HL-60/S4 treated with retinoic acid at 250 ng/mL for 4 days and 3 days (cell line): Measurements from ENCODE around the gene PRR13.
"Not testable (repeated sequence)": the region's sequence is repeated elsewhere in the genome, so short reads cannot be mapped to it uniquely, and the experiment has no call there.

Experiments used
- in situ Hi-C: fragments of 300-500 bp; cut with MboI; formaldehyde crosslinking; loops from 2 replicates; pipeline ENCODE4 v1.7.0; 2022; ENCODE audit warnings: low sequenced_read_pairs

The PRR13 gene, protein sequence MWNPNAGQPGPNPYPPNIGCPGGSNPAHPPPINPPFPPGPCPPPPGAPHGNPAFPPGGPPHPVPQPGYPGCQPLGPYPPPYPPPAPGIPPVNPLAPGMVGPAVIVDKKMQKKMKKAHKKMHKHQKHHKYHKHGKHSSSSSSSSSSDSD

DNA sequence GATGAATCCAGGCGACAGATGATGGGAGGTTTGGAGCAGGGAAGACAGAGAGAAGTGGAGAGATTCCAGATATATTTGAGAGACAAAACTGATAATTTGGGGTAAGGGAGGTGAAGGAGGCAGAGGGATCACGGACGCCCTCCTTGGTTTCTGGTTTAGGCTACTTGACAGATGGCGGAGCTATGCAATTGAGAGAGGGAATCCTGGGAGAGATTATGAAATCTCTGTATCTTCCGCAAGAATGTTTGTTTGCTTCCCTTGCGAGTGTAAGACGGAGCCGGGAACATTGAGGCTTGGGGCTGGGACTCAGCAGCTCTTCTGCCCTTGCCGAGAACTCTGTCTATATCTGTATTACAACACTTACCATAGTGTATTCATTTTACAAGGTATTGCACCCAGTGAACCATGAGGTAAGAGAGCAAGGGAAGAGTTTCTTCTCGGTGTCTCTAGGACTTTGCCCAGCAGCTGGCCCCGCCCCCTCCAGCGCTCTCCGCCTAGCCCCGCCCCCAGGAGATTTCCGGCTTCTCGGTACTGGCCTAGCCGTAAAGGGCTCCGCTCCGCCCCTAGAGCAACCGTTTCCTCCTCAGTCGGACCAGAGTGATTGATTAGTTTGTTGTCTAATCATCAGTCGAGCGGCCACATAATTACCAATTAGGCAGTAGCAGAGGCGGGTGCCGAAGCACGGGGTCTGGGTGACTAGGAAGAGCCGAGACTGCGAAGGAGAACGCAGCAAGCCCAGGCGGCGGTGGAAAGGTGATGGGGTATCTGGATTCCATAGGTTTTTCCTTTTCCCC is at the start of gene PRR13:
TSS of gene PRR13 (plus strand) at position 695 of the 794 bp plus-strand sequence. CDS start 981 bp downstream, outside the sequence.
- in situ Hi-C loops, result no loop called here

DNA sequence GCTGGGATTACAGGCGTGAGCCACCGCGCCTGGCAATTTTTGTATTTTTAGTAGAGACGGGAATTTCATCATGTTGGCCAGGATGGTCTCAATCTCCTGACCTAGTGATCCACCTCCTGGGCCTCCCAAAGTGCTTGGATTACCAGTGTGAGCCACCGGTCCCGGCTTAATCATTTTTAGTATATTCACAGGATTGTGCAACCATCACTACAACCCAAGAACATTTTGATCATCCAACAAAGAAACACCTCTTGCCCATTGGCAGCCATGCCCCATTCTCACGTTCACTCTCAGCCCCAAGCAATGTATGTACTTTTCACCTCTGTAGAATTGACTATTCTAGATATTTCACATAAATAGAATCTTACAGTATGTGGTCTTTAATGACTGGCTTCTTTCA is 41.6 kb upstream of the PRR13 start:
- in situ Hi-C loops, result no loop called here

DNA sequence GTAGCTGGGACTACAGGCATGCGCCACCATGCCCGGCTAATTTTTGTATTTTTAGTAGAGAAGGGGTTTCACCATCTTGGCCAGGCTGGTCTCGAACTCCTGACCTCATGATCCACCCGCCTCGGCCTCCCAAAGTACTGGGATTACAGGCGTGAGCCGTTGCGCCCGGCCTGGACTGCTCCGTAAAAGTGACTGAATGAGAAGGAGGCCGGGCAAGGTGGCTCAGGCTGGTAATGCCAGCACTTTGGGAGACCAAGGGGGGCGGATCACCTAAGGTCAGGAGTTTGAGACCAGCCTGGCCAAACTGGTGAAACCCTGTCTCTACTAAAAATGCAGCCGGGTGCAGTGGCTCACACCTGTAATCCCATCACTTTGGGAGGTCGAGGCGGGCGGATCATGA is 39.2 kb upstream of the PRR13 start:
- in situ Hi-C loops, result not testable (repeated sequence)

DNA sequence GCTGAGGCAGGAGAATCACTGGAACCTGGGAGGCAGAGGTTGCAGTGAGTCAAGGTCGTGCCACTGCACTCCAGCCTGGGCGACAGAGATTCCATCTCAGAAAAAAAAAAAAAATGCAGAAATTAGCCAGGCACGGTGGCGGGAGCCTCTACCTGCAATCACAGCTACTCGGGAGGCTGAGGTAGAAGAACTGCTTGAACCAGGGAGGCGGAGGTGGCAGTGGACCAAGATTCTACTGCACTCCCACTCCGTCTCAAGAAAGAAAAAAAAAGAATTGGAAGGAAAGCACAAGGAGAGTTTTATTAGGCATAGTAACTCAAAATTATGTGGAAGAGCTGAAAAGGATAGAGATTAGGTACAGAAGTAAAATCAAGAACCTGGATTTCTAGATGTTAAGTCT is 38.7 kb upstream of the PRR13 start:
- in situ Hi-C loops, result no loop called here

DNA sequence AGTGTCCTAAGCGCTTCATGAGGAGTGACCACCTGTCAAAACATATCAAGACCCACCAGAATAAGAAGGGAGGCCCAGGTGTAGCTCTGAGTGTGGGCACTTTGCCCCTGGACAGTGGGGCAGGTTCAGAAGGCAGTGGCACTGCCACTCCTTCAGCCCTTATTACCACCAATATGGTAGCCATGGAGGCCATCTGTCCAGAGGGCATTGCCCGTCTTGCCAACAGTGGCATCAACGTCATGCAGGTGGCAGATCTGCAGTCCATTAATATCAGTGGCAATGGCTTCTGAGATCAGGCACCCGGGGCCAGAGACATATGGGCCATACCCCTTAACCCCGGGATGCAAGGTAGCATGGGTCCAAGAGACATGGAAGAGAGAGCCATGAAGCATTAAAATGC is 30.6 kb upstream of the PRR13 start:
- in situ Hi-C loops, result loop anchor here (10.0 kb wide), 1 partner anchor 56 kb away; no protein-coding TSS in a partner anchor

DNA sequence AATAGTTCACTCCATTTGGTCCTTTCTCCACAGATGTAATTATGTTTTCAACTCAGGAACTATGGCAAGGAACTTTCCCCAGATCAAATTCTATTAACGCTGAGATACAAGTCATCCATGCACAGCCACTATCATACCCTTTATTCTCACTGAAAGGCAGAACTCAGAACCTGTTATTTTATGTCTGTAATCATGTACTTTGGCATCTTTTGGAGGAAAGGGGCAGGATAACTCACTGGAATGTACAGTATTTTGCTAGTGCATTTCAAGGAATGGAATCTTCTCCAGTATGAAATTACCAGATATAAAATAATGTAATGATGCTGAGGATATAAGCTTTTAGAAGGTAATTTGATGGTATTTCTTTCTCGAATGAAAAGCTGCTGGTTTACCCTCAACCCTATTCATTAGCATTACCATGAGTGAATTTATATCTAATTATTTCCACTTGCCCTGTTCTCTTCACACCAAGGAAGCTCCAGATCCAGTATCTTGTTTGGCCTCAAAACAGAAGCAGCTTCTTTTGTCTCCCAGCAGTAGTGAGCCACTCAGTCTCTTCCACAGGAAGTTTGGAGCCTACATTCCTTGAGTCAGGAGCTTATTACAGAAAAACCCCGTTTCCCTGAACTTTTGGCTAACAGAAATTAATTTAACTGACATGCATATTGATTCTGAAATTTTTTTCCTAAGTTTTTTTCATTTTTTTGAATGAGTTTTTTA is 27.9 kb upstream of the PRR13 start:
- in situ Hi-C loops, result loop anchor here (10.0 kb wide), 1 partner anchor 59 kb away; no protein-coding TSS in a partner anchor

DNA sequence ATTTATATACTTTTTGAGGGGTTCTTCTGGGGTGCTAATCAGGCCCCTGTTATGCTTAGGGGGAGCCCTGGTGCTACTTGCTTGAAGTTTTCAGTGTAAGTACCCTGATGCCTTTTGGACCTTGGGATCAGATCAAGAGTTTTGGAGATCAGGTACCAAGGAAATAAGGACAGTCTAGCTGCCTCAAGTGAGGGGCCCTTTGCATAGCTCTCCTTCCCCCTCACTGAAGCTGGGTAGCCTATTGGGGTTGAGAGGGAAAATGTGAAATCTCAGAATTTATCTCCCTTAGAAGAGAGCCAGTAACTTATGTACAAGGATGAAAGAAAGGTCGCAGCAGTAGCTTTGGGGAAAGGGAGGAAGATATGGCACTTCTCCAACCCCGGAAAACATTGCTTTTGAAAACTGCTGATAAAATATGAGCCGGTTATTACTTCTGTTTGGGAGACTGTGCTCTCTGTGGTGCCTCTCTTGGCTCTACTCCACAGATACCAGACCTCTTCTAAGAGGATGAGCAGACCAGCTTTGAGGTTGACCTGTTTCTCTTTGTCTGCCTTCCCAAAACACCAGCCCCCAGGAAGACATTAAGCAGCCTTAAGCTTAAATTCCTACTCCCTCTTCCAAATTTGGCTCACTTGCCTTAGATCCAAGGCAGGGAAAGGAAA is 26.6 kb upstream of the PRR13 start:
- in situ Hi-C loops, result loop anchor here (10.0 kb wide), 1 partner anchor 60 kb away; no protein-coding TSS in a partner anchor

DNA sequence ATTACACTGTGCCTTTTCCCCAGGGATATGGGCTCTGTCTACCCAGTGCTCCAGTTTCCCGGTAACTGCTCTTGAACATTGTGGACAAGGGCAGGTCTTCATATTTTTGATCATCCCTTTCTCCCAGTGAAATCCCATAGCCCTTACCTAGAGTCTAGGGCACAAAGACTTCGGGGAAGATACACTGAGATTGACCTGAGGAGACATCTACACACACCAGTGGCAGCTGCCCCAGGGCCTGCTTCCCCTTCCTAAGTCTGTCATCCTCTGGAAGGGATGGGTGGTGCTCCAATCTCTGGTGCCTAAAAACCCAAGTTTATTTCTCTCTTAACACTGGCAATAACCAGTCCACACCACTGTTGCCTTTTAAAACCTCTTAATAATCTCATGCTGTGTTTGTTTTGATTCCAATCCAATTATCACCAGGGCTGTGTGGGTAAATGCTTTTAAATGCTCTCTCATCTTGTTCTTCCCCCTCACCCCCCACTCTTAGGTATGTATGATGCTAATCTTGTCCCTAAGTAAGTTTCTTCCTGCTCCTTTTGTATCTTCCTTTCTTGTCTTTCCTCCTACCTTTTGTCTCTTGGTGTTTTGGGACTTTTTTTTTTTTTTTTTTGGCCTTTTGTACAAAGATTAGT is 25.7 kb upstream of the PRR13 start:
- in situ Hi-C loops, result loop anchor here (10.0 kb wide), 1 partner anchor 61 kb away; no protein-coding TSS in a partner anchor

DNA sequence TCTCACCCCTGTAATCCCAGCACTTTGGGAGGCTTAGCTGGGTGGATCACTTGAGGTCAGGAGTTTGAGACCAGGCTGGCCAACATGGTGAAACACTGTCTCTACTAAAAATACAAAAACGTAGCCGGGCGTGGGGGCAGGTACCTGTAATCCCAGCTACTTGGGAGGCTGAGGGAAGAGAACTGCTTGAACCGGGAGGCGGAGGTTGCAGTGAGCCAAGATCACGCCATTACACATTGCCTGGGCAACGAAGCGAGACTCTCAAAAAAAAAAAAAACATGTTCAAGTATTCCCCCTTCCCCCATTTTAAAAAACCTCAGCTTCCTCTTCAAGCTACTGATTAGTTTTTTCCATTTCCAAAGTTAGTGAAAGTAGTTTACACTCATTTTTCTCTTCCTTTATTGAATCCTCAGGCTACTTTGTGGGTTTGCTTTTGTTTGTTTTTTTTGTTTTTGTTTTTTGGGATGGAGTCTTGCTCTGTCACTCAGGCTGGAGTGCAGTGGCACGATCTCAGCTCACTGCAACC is 24.2 kb upstream of the PRR13 start:
- in situ Hi-C loops, result loop anchor here (10.0 kb wide), 1 partner anchor 63 kb away; no protein-coding TSS in a partner anchor

DNA sequence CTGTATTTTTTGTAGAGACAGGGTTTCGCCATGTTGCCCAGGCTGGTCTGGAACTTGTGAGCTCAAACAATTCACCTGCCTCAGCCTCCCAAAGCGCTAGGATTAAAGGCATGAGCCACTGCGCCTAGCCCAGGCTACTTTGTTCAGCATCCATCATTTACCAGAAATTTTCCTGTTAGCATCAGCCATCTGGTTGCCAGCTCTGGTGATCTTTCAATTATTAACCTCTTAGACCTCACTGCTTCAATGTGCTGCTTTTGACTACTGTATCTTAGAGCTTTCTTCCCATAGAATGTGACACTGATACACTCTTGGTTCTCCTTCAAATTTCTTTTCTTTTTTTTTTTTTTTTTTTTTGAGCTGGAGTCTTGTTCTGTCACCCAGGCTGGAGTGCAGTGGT is 23.3 kb upstream of the PRR13 start:
- in situ Hi-C loops, result loop anchor here (10.0 kb wide), 1 partner anchor 63 kb away; no protein-coding TSS in a partner anchor

DNA sequence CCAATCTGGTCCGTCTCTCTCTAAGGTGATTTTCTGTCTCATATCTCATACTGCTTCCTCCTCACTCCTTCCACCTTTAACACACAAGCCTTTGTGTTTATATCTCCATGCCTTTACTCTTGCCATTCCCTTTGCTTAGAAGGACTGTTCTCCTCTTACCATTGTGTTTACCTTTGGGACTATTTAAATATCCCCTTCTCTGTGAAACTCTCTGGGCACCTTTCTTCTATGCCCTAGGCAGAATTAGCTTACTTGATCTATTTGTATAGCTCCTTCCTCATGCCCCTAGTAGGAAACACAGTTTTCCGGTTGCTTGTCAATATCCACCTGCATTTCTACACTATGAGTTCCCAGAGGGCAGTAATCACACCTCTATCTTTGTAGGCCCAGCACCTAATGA is 21.8 kb upstream of the PRR13 start:
- in situ Hi-C loops, result loop anchor here (10.0 kb wide), 1 partner anchor 65 kb away; no protein-coding TSS in a partner anchor

DNA sequence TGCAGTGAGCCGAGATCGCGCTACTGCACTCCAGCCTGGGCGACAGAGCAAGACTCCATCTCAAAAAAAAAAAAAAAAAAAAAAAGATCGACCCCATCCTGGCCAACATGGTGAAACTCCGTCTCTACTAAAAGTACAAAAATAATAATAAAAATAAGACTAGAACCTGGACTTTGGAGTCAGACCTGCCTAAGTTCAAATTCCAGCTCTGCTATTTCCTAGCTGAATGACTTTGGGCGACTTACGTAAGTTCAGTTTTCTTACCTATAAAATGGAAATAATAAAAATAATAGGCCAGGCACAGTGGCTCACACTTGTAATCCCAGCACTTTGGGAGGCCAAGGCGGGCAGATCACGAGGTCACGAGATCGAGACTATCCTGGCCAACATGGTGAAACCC is 19.3 kb upstream of the PRR13 start:
- in situ Hi-C loops, result not testable (repeated sequence)

DNA sequence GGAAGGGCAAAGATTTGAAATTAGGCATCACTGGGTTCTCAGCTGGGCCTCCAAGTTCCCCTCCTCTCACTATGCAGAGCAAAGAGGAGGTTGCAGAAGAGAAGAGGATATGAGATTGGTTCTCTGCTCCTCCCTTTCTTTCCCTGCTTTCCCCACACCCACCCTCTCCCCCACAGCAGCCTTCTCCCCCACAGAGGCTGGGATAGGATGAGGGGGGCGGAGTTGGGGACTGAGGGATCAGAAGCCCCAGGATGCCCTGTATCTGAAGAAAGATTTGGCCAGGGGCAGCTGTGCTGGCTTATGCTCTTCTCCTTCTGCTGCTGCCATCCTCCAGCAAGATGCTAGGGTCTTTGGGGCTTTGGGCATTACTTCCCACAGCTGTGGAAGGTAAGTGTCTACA is 17.9 kb upstream of the PRR13 start, which contains the start of gene AMHR2:
TSS of gene AMHR2 (plus strand) at position 259 of the 400 bp plus-strand sequence. CDS start at position 339, 80 bp downstream.
- in situ Hi-C loops, result no loop called here

DNA sequence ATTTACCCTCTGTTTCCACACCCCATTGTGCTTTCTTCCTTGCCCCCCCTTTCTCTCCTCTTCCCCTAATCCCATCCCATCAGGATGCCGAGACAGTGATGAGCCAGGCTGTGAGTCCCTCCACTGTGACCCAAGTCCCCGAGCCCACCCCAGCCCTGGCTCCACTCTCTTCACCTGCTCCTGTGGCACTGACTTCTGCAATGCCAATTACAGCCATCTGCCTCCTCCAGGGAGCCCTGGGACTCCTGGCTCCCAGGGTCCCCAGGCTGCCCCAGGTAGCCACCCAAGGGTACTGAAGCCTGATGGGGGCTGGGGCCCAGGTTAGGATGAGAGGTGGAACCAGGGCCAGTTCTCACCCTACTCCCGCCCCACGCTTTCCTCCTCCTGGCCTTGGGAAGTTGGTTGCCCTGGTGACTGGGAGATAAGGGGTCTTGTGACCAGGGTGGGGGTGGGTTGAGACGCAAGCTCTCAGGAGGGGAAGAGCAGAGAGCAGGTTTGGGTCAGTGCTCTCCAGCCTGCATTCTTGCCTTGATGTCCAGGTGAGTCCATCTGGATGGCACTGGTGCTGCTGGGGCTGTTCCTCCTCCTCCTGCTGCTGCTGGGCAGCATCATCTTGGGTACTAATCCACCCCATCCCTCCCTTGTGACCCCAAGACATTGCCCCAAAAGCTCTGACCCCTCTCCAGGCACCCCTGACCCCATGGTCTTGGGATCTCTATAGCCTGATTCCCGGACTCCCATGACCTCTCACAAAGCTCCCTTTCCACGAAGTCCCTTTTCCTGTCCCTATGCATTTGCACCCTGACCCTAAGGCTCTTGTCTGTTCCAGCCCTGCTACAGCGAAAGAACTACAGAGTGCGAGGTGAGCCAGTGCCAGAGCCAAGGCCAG is 16.7 kb upstream of the PRR13 start:
- in situ Hi-C loops, result no loop called here

DNA sequence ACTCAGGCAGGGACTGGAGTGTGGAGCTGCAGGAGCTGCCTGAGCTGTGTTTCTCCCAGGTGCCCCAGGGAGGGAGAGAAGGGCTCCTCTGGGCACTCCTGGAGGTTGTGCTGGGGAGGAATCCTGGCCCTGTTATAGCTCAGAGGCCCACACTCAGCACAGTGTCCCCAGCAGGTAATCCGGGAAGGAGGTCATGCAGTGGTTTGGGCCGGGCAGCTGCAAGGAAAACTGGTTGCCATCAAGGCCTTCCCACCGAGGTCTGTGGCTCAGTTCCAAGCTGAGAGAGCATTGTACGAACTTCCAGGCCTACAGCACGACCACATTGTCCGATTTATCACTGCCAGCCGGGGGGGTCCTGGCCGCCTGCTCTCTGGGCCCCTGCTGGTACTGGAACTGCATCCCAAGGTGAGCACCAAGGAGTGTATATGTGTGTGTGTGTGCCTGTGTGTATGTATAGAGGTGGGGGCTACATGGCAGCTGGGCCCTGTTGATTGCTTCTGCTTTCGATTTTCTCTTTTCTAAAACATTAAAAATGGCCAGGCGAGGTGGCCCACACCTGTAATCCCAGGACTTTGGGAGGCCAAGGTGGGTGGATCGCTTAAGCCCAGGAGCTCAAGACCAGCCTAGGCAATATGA is 15.9 kb upstream of the PRR13 start:
- in situ Hi-C loops, result no loop called here

DNA sequence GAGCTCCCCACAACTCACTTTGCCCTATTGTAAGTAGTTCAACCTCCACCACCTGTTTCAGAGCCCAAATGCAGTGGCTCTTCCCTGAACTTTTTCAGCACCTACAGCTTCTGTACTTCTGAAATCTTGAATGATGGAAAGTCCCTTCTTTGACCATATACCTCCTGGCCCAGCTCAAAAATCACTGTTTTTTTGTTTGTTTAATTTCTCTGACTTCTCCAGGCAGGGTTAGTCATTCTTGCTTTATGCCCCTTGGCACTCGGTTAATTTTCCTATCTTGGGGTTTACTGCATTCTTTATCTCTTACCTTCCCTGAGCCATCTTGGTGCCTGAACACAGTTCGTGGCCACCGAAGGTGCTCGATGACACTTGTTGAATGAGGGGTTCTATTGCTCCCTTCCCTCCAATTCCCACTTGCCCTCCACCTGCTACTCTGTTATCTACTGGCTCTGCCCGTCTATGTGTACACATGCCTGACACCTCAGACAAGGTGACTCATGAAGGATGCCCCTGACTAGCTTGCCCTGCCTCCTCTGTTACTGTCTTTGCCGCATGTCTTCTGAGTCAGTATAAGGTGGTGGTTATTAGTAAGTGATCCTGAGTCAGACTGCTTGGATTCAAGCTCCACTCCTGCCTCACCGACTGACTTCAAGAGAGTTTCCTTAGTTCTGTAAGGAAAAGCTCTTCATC is 13.5 kb upstream of the PRR13 start:
- in situ Hi-C loops, result no loop called here

DNA sequence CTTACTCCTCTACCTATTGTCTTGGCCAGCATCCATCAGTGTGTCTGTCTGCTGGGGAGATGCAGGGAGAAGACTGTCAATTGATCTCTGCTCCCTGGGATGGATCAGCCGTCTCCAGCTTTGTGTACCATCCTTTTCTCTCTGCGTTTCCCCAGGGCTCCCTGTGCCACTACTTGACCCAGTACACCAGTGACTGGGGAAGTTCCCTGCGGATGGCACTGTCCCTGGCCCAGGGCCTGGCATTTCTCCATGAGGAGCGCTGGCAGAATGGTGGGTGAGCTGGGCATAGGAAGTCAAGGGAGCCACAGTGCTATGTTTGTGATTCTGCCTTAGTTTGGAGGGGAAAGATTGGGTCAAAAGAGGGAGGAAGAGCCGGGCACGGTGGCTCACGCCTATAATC is 12.8 kb upstream of the PRR13 start:
- in situ Hi-C loops, result no loop called here

DNA sequence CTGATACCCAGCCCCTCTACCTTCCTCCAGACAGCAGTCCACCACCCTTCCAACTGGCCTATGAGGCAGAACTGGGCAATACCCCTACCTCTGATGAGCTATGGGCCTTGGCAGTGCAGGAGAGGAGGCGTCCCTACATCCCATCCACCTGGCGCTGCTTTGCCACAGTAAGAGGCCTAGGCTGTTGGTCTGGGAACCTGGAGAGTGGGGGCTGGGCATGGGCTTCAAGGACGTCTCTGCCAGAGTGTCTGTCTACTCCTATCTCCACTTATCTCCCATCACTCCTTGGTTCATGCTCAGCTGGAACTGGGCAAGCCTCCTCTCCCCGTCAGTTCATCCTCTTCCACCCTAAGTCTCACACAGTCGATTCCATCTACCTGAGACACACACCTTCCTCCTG is 11.4 kb upstream of the PRR13 start:
- in situ Hi-C loops, result no loop called here
